Keratinocyte (primary cell): ENCODE results near the gene IFT122.

Source experiments
- CTCF ChIP-seq, 3 experiments: IDR thresholded peaks in 1 of 3; conservative IDR thresholded peaks in 1 of 3; optimal IDR thresholded peaks in 1 of 3; 2 replicates in 2 of 3; 3 replicates in 1 of 3; pipeline versions ENCODE3 to v1.5.1; 2011; ENCODE audit warnings: low read length in 3 of 3, mild to moderate bottlenecking in 3 of 3, moderate library complexity in 2 of 3, control low read depth in 1 of 3, inconsistent platforms in 1 of 3; ENCODE audit not compliant: insufficient read depth in 2 of 3; ENCODE audit errors: extremely low read depth in 1 of 3
- EZH2 ChIP-seq: IDR thresholded peaks from one replicate; pipeline ENCODE4 v1.6.1; 2012; ENCODE audit warnings: inconsistent platforms, mild to moderate bottlenecking, low read length, moderate library complexity

GRCh38 chr3:129419476-129419875 is 20.5 kb upstream of the IFT122 start:
- TF ChIP-seq CTCF (optimal IDR thresholded peaks at IDR 0.05 in 1 of 3, IDR thresholded peaks at IDR 0.05 in 1 of 3, conservative IDR thresholded peaks at IDR 0.05 in 1 of 3; ENCODE audit: extremely low read depth in 1 of 3, insufficient read depth in 2 of 3, low read length in 3 of 3), result no peak
- TF ChIP-seq EZH2, result no peak
